A673 (cell line): ENCODE results near the gene MYL3.

Experiments used
- EZH2 ChIP-seq: fragments of 200-600 bp; sonication (generic); IDR thresholded peaks from 2 replicates; pipeline ENCODE4 v1.6.1; 2017; ENCODE audit warnings: borderline replicate concordance, low read depth, mild to moderate bottlenecking, mixed read lengths, antibody characterized with exemption, low read length; ENCODE audit not compliant: poor library complexity, severe bottlenecking
- TF ChIP-seq, protein P1 (sequence below): fragments of 300-800, 200-600 bp; sonication (generic); conservative IDR thresholded peaks from 2 replicates; pipeline ENCODE4 v1.5.1; 2017; ENCODE audit warnings: low read depth, mild to moderate bottlenecking, antibody characterized with exemption, low read length, moderate library complexity, mixed read lengths

DNA sequence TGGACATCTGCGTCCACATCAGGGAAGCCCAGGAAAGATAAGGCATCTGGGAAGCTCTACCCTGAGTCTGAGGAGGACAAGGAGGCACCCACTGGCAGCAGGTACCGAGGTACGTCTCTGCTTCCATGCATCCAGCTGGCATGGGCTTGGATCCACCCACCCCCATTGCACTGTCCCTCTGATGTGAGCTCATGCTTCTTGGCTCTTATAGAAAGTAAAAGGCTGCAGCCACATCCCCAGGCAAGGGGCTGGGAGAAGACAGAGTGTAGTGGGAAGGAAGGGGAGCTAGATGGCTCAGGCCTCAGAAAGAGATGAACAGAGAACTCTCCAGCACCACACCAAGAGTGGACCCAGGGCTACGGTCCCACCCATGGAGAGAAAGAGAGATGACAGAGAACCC is 32.5 kb upstream of the MYL3 start:
- TF ChIP-seq, protein P1, sequence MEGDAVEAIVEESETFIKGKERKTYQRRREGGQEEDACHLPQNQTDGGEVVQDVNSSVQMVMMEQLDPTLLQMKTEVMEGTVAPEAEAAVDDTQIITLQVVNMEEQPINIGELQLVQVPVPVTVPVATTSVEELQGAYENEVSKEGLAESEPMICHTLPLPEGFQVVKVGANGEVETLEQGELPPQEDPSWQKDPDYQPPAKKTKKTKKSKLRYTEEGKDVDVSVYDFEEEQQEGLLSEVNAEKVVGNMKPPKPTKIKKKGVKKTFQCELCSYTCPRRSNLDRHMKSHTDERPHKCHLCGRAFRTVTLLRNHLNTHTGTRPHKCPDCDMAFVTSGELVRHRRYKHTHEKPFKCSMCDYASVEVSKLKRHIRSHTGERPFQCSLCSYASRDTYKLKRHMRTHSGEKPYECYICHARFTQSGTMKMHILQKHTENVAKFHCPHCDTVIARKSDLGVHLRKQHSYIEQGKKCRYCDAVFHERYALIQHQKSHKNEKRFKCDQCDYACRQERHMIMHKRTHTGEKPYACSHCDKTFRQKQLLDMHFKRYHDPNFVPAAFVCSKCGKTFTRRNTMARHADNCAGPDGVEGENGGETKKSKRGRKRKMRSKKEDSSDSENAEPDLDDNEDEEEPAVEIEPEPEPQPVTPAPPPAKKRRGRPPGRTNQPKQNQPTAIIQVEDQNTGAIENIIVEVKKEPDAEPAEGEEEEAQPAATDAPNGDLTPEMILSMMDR: no peak
- TF ChIP-seq EZH2: no peak
